ENCODE measurements around the gene KRTAP4-12. TPM values are rescaled to one million over a fixed set of nuclear protein-coding genes. Genes with fewer than 3 reads are reported as not detected.
"Not testable (repeated sequence)": the region's sequence is repeated elsewhere in the genome, so short reads cannot be mapped to it uniquely, and the experiment has no call there.

KRTAP4-12 gene
- total RNA-seq, 1 experiment from 2014 or later = not detected

DNA sequence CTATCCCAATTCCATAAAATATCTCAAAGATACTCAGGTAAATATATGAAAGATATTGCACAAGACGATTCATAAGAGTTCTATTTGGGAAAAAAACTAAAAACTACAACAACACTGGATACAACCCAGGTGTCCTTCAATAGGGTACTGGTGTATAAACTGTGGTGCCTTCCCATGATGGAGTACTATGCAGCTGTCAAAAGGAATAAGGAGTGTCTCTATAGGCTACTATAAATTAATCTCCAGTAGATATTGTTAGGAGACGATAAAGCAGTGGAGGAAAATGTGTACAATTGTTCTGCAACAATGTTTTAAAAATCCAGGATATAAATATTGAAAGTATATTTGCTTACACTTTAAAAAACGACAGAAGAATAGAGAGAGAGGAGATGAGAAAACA is 2.4 kb upstream of the KRTAP4-12 start:
- DNase-seq (ENCODE audit: low read depth) = no peak

DNA sequence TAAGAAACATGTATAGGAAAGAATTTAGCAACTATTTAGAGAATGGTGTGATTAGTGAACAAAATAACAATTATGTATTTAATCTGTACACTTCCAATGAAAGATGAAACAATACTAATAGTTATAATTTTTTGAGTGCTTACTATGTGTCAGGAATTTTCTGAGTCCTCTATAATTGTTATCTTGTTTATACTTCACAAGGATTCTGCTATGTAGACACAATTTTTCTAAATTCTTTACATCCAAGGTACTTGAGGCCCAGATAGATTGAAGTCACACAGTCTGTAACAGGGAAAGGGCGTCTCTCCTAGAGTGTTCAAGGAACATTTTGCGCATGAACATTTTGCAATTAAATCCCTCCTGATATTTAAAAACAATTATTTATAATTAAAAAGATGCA is 1.1 kb upstream of the KRTAP4-12 start:
- no peak for DNase-seq (ENCODE audit: low read depth)

DNA sequence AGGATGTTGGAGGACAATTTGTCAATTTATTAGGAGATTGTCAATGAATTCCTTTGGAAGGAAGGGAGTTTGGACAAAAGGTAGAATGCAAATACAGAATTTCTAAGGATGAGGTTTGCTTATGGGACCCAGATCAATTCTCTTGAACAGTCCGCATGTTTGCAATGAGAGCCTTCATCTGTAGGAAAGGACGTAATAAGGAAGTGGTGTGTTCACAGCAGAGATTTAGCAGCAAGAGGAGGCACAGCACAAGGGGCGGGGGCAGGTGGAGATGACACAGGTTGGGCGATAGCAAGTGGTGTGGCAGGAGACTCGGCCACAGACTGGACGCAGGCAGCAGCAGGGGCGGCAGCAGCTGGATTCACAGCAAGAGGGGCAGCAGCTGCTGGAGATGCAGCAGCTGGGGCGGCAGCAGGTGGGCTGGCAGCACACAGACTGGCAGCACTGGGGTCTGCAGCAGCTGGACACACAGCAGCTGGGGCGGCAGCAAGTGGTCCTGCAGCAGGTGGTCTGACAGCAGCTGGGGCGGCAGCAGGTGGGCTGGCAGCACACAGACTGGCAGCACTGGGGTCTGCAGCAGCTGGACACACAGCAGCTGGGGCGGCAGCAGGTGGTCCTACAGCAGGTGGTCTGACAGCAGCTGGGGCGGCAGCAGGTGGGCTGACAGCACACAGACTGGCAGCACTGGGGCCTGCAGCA is 541 bp downstream of the KRTAP4-12 start:
- not testable (repeated sequence) for DNase-seq (ENCODE audit: low read depth)

DNA sequence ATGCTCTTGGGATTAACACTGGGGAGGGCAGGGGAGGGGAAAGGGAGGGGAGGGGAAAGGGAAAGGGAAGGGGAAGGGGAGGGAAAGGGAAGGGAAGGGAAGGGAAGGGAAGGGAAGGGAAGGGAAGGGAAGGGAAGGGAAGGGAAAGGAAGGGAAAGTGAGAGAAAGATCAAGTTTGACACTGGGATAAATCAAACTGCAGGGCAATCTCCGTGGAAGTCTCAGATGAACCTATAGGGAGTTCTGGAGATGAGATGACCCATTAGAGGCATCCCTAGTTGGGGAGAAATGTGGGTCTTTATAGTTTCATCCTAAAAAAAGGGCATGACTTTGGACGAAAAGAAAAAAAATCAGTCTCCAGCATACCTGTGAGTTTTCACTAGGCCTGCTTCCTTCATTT is 2.2 kb downstream of the KRTAP4-12 start:
- no peak for DNase-seq (ENCODE audit: low read depth)

DNA sequence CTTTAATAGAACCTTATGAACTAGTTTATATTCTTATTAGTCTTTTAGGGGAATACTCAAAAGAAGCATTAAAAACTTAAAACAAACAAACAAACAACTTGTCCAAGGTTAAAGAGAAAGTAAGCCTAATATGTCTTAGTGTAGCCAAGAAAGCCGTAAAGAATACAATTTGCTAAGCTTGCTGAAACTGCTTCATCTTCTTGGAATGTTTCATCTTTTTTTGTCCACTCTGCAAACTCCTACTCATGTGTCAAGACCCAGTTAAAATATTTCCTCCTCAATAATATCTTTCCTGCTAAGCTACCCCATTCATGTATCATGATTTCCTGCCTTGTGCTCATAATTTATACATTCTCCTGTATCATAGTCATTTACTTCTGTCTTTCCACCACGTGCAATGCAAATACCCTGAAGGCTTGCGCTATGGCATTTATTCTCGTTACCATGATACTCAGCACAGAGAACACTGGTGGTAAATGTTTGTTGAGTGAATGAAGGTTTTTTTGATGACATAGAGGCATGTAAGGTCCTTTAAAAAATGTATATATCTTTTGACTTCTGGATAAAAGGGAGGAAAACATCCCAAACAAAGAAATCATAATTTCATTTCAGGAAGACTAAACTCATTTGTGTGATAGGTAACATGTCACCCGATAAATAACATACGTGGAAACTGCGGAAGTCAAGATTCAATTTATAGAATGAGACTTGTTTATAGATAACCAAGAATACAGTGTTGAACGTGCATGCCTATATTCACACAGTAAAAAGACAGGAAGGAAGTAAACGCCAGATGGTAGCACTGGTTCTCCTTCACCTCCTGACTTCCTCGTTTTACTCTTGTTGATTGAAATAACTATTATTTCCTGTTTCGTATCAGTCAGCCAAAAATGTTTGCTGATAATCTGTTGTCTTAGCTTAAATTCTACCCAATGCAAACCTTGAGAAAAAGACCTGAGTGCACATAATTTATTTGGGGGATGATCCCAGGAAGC is 4.0 kb downstream of the KRTAP4-12 start:
- DNase-seq (ENCODE audit: low read depth) = peak; percentile 45

DNA sequence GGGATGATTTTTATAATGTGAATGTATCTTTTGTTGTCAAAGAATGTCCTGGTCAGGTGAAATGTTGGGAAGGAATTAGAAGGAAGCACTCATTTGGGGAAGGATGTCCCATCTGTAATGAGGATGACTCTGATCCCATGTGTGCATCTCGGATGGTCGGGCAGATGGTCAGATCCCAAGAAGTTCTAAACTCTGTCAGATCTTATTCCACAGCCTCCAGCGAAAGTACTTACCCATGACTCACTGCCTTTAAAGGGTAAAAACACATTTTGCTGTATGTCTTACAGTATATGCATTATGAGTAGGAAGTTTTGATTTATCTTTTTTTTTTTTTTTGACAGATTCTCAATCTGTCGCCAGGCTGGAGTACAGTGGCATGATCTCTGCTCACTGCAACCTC is 5.3 kb downstream of the KRTAP4-12 start:
- DNase-seq (ENCODE audit: low read depth) = no peak

DNA sequence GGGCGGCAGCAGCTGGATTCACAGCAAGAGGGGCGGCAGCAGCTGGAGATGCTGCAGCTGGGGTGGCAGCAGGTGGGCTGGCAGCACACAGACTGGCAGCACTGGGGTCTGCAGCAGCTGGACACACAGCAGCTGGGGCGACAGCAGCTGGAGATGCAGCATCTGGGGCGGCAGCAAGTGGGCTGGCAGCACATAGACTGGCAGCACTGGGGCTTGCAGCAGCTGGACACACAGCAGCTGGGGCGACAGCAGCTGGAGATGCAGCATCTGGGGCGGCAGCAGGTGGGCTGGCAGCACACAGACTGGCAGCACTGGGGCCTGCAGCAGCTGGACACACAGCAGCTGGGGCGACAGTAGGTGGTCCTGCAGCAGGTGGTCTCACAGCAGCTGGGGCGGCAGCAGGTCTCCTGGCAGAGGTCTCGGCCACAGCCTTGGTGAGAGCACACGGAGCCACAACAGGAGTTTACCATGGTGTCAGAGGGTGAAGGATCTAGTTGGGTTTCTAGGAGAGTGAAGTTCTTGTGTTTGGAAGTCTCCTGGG is 6.1 kb downstream of the KRTAP4-12 start, which contains the start of gene KRTAP4-11:
TSS of gene KRTAP4-11 (minus strand) at position 528 of the 541 bp plus-strand sequence. CDS start at position 470, 58 bp downstream.
- DNase-seq (ENCODE audit: low read depth) = not testable (repeated sequence)

DNA sequence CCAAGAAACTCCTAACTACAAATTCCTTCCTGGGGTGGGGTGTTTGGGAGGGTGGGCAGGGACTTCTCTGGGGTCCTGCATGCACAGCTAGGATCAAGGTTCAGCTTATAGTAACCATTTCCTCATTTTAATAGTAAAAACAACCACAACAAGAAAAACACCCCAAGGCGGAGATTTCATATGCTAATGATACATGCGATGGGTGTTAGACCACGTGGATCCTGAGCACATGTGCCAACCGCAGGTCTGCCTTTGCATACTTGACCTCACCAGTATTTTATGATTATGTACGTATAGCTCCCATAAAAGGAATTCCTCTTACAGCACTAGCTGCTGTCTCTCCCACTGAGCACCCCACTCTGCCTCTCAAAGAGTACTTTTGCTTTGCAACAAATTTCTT is 7.7 kb downstream of the KRTAP4-12 start:
- no peak for DNase-seq (ENCODE audit: low read depth)

DNA sequence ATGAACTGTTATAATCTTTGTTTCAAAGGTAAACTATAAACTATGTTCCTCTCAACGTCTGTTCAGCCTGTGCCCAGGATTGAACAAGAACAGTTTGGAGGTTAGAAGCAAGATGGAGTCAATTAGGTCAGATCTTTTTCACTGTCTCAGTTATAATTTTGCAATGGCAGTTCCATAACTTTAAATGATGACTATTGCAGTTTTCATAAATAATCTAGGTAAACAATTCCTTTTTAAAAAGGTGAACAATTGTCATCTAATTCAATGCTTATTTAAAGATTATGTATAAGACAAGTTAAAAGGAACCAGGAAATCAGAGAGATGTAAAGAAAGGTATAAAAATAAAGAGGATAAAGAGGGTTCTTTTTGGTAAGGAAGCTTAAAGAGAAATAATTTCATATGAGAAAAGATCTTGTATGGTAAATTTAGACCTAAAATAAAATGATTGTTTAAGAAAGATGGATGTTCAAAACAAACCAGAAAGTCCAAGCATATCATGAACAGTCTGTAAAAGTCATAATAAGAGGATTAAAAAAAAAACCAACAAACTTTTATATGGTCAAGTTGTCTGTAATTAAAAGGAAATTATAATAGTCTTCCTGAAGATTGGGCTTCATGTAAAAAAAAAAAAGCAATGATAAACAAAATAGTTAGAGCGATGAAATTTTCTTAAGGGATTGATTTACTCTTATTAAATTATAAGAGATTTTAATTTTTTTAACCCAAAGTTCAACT is 12.7 kb downstream of the KRTAP4-12 start:
- no peak for DNase-seq (ENCODE audit: low read depth)

DNA sequence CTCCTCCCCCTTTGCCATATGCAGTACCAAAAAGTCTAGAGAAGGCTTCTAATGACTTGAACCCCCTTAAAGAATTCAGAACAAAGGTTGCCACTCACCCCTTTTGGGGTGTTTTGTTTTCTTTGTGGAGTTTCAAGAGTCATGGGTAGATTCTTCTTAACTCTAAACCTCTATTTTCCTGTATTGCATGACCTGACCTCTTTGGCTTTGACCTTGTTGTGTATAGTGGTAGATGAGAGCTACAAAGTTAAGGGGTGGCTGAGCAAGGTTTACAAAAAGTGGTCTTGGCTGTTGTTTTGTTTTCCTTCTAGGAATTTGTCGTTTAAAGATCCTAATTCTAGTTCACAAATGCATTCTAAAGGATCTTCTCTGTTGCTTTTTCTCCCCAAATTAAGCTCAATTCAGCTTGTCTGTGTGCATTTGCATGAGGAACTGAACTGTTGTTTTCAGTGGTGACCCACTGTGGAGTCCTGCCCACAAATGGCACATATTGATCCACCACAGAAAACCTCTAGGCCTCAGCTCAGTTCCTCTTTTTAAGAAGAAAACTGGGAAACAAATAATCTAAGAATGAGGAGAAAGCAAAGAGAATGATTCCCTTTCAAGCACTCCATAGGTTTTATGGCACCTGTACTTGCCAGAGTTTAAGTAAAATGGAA is 15.1 kb downstream of the KRTAP4-12 start:
- DNase-seq (ENCODE audit: low read depth) = not testable (repeated sequence)

DNA sequence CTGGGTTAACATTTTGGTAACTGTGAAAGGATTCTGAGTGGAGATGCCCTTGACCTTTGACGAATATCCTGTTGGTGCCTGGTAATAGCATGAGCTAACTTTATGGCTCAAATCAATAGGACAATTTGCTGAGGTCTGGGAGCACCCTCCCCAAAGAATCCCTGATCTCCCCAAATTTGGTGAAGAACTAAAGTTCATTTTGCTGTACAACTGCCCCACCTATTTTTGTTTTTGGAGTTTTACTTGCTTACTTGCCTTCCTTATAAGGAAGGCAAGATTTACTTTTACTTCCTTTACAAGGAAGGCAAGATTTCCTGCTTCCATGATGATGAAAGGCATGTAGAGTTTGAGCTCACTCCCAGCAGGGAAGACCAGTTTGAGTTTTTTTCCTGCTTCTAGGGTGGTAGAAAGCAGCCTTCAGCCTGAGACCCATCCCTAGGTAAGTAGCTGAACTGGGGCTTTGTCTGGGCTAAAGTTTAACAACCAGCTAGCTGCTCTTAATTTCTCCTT is 16.0 kb downstream of the KRTAP4-12 start:
- peak; percentile 55 for DNase-seq (ENCODE audit: low read depth)

DNA sequence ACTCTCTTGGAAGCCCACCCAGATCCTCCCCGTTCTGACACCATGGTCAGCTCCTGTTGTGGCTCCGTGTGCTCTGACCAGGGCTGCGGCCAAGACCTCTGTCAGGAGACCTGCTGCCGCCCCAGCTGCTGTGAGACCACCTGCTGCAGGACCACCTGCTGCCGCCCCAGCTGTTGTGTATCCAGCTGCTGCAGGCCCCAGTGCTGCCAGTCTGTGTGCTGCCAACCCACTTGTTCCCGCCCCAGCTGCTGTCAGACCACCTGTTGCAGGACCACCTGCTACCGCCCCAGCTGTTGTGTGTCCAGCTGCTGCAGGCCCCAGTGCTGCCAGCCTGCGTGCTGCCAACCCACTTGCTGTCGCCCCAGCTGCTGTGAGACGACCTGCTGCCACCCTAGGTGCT is 18.6 kb downstream of the KRTAP4-12 start, which contains the start of gene KRTAP4-9:
TSS of gene KRTAP4-9 (plus strand) at position 43 of the 400 bp plus-strand sequence. CDS start at position 43, 0 bp downstream.
- DNase-seq (ENCODE audit: low read depth) = not testable (repeated sequence)

DNA sequence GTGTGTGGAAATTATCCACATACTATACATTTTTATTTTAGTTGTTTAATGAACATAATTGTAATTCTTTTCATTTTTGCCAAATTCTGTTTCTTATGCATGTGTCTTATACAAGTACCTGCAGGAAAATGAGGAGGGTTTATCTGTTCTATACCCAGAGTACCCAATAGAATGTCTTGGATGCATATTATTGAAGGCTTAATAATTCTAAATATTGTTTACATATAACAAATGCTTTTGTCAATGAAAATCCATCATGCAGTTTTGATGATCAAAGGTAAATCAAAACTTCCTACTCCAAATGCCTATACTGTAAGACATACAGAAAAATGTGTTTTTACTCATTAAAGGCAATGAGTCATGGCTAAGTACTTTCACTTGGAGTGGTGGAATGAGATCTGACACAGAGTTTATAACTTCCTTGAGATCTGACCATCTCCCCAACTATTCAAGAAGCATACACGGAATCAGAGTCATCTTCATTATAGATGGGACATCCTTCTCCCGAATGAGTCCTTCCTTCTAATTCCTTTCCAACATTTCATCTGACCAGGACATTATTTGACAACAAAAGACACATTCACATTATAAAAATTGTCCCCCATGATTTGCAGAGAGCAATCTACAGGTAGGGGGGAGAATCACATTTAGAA is 19.5 kb downstream of the KRTAP4-12 start:
- not testable (repeated sequence) for DNase-seq (ENCODE audit: low read depth)

DNA sequence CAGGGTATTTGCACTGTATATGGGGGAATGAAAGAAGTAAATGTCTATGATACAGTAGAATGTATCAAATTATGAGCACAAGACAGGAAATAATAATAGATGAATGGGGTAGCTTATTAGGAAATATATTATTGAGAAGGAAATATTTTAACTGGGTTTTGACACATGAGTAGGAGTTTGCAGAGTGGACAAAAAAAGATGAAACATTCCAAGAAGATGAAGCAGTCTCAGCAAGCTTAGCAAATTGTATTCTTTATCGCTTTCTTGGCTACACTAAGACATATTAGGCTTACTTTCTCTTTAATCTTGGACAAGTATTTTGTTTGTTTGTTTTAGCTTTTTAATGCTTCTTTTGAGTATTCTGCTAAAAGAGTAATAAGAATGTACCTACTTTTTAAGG is 20.1 kb downstream of the KRTAP4-12 start:
- DNase-seq (ENCODE audit: low read depth) = no peak

DNA sequence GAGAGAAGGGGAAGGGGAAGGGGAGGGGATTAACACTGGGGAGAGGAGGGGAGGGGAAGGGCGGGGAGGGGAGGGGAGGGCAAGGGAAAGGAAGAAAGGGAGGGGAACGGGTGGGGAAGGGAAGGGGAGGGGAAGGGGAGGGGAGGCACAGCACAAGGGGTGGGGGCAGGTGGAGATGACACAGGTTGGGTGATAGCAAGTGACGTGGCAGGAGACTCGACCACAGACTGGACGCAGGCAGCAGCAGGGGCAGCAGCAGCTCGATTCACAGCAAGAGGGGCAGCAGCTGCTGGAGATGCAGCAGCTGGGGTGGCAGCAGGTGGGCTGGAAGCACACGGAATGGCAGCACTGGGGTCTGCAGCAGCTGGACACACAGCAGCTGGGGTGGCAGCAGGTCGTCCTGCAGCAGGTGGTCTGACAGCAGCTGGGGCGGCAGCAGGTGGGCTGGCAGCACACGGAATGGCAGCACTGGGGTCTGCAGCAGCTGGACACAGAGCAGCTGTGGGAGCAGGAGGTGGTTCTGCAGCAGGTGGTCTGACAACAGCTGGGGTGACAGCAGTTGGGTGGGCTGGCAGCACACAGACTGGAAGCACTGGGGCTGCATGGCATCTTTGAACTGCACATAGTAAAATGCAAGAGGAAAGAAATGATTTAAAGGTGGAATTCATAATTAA is 22.3 kb downstream of the KRTAP4-12 start, which contains the start of gene KRTAP4-16:
TSS of gene KRTAP4-16 (minus strand) at position 624 of the 674 bp plus-strand sequence. CDS start at position 624, 0 bp downstream.
- peak; percentile 80 for DNase-seq (ENCODE audit: low read depth)

DNA sequence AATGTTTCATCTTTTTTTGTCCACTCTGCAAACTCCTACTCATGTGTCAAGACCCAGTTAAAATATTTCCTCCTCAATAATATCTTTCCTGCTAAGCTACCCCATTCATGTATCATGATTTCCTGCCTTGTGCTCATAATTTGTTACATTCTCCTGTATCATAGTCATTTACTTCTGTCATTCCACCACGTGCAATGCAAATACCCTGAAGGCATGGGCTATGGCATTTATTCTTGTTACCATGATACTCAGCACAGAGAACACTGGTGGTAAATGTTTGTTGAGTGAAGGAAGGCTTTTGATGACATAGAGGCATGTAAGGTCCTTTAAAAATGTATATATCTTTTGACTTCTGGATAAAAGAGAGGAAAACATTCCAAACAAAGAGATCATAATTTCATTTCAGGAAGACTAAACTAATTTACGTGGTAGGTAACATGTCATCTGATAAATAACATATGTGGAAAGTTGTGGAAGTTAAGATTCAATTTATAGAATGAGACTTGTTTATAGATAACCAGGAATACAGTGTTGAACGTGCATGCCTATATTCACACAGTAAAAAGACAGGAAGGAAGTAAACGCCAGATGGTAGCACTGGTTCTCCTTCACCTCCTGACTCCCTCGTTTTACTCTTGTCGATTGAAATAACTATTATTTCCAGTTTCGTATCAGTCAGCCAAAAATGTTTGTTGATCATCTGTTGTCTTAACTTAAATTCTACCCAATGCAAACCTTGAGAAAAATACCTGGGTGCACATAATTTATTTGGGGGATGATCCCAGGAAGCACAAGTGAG is 24.1 kb downstream of the KRTAP4-12 start:
- peak; percentile 87 for DNase-seq (ENCODE audit: low read depth)

DNA sequence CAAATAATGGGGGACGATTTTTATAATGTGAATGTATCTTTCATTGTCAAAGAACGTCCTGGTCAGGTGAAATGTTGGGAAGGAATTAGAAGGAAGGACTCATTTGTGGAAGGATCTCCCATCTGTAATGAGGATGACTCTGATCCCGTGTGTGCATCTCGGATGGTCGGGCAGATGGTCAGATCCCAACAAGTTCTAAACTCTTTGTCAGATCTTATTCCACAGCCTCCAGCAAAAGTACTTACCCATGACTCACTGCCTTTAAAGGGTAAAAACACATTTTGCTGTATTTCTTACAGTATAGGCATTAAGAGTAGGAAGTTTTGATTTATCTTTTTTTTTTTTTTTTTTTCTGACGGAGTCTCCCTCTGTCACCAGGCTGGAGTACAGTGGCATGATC is 25.5 kb downstream of the KRTAP4-12 start:
- peak; percentile 32 for DNase-seq (ENCODE audit: low read depth)

DNA sequence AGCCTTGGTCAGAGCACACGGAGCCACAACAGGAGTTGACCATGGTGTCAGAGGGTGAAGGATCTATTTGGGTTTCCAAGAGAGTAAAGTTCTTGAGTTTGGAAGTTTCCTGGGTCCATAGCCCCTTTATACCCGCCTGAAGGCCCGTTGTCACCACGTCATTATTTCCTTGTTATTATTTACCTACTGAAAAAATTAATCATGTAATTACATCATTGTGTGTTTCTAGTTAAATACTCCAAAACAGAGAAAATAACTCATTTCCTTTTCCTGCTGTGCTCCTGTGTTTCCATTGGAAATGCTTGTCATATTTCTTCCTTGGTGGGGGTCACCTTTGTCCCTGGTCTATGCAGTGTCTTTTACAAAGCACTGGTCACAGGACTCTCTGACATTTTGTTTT is 25.9 kb downstream of the KRTAP4-12 start, which contains the start of gene KRTAP4-8:
TSS of gene KRTAP4-8 (minus strand) at position 101 of the 400 bp plus-strand sequence. CDS start at position 43, 58 bp downstream.
- DNase-seq (ENCODE audit: low read depth) = no peak

Measured in HT1080 (cell line).